Cardiac fibroblast (primary cell): ENCODE measurements around the gene ZNF48.
A peak's percentile ranks its signal among the peaks of the same experiment; 100 is the strongest.

ENCODE experiments used
- DNase-seq, 2 donors: peaks; one replicate each; pipeline versions ENCODE4 v3.0.0 to v3.0.0-alpha.2; 2010; ENCODE audit warnings: low read depth in 2 of 2
- H3K4me3 ChIP-seq, 2 donors: replicated peaks in 1 of 2; 1 replicate in 1 of 2; 2 replicates in 1 of 2; pipeline ENCODE4 v1.5.1; 2011; ENCODE audit warnings: low read depth in 2 of 2, low read length in 2 of 2, mild to moderate bottlenecking in 2 of 2, moderate library complexity in 1 of 2
- CTCF ChIP-seq: IDR thresholded peaks from one replicate; pipeline ENCODE4 v1.5.1; 2011; ENCODE audit warnings: low read depth, mild to moderate bottlenecking, low read length, inconsistent platforms

ZNF48 gene

GRCh38 chr16:30443631-30444030 lies 48.4 kb downstream of the ZNF48 start:
- H3K4me3 ChIP-seq: no peak overlapping the region
- no peak for TF ChIP-seq CTCF
- DNase-seq: no peak

GRCh38 chr16:30444231-30445148 lies 49.3 kb downstream of the ZNF48 start:
- DNase-seq: no peak
- H3K4me3 ChIP-seq: peak overlapping the region; percentile 76 to 90
- TF ChIP-seq CTCF: no peak

- peak overlapping the region; percentile 76 to 90 for H3K4me3 ChIP-seq
- no peak for TF ChIP-seq CTCF
- DNase-seq: no peak
Observed at GRCh38 chr16:30445149-30445407, 49.9 kb downstream of the ZNF48 start.

- TF ChIP-seq CTCF: peak; percentile 50
- DNase-seq: peak; percentile 99
- peak within 1 kb of the TSS; percentile 76 to 90 for H3K4me3 ChIP-seq
Observed at GRCh38 chr16:30445408-30446202, 50.4 kb downstream of the ZNF48 start, which contains the start of gene SEPHS2. SEPHS2 (minus strand) TSS chr16:30445874; CDS start chr16:30445727, 147 bp downstream.

GRCh38 chr16:30446203-30446595 lies 51.0 kb downstream of the ZNF48 start:
- no peak for DNase-seq
- peak overlapping the region; percentile 76 to 90 for H3K4me3 ChIP-seq
- no peak for TF ChIP-seq CTCF

GRCh38 chr16:30447512-30448226 lies 52.4 kb downstream of the ZNF48 start:
- DNase-seq: no peak
- H3K4me3 ChIP-seq: no peak overlapping the region
- TF ChIP-seq CTCF: no peak
